Measurements from ENCODE around the gene RNF182. TPM values are rescaled to one million over a fixed set of nuclear protein-coding genes. Genes with fewer than 3 reads are reported as not detected.

RNF182 gene
- total and polyA plus RNA-seq, 2 donors (not counting 3 experiments of a cell fraction or from before 2014, with no cell fraction given), result 0.43 to 0.93 TPM

GRCh38 chr6:13916230-13916944 is 8.4 kb upstream of the RNF182 start:
- Histone ChIP-seq H4K20me1 (replicated peaks; ENCODE audit: control insufficient read depth, extremely low read depth, insufficient read depth, low read length) (no peaks in the 10 kb centered on the region), H2AFZ (ENCODE audit: low read depth, low read length) (no peak overlapping the region), H3K4me2 (ENCODE audit: insufficient read depth, low read length) (no peak overlapping the region), H3K9ac (replicated peaks; ENCODE audit: extremely low read depth, insufficient read depth, low read length) (no peak overlapping the region), H3K27ac (ENCODE audit: insufficient read depth, low read depth, low read length) (no peak overlapping the region), H3K36me3 (ENCODE audit: control insufficient read depth in 2 of 2, extremely low read depth in 1 of 2, insufficient read depth in 2 of 2, low read length in 2 of 2) (no peaks in the 10 kb centered on the region), H3K4me1 (ENCODE audit: control insufficient read depth, extremely low read depth, insufficient read depth, low read length) (peaks cover 6% of the 10 kb centered on the region), H3K9me1 (replicated peaks; ENCODE audit: control insufficient read depth, extremely low read depth, insufficient read depth, low read length) (no peaks in the 10 kb centered on the region), H3K27me3 (ENCODE audit: control insufficient read depth in 2 of 2, insufficient read depth in 2 of 2, low read length in 2 of 2) (peaks cover 8 to 11% of the 10 kb centered on the region in 2 experiments), H3K9me3 (replicated peaks; ENCODE audit: control insufficient read depth, insufficient read depth, low read length) (no peaks in the 10 kb centered on the region), H3K79me2 (ENCODE audit: control insufficient read depth, insufficient read depth, low read length) (no peaks in the 10 kb centered on the region), H3K4me3 (replicated peaks in 1 of 3; ENCODE audit: insufficient read depth in 1 of 3, low read depth in 1 of 3, low read length in 3 of 3) (no peak overlapping the region)
- no peak for TF ChIP-seq MYC (IDR thresholded peaks at IDR 0.05; ENCODE audit: low read depth, low read length)
- TF ChIP-seq EZH2 (IDR thresholded peaks at IDR 0.05; ENCODE audit: borderline replicate concordance, low read depth, low read length, severe bottlenecking), result no peak
- TF ChIP-seq GATA2 (IDR thresholded peaks at IDR 0.05; ENCODE audit: insufficient read depth, insufficient read length, low read depth, low read length), result no peak
- TF ChIP-seq POLR2AphosphoS5 (IDR thresholded peaks at IDR 0.05; ENCODE audit: insufficient read depth, low read depth, low read length), result no peak
- no peak for TF ChIP-seq FOS (IDR thresholded peaks at IDR 0.05; ENCODE audit: borderline replicate concordance, insufficient read depth, low read length)
- no peak for TF ChIP-seq JUN (IDR thresholded peaks at IDR 0.05; ENCODE audit: borderline replicate concordance, insufficient read depth, insufficient read length, low read depth)
- no peak for TF ChIP-seq MAX (IDR thresholded peaks at IDR 0.05; ENCODE audit: insufficient read depth, insufficient read length)
- TF ChIP-seq CTCF (IDR thresholded peaks at IDR 0.05; ENCODE audit: extremely low read depth in 1 of 2, insufficient read depth in 1 of 2, low read depth in 1 of 2, low read length in 2 of 2), result no peak
- no peak for TF ChIP-seq POLR2A (IDR thresholded peaks at IDR 0.05; ENCODE audit: low read depth, low read length)
- no peak for FAIRE-seq
- intact Hi-C loops (cut with micrococcal nuclease), result no loop called here
- DNase-seq (ENCODE audit: low read depth, low spot score), result no peak
- POLR2A ChIA-PET, result no interaction called here
- BruUV-seq (replicated peaks), result no TSS peak
- CTCF ChIA-PET, result interaction anchor here (1.5 to 5.2 kb wide), 2 partner anchors 8 to 151 kb away, joined by 6 to 70 read pairs; no protein-coding TSS in a partner anchor
- dilution Hi-C loops (cut with MboI; ENCODE audit: extremely low pct_ligation_motif_present, low sequenced_read_pairs), result no loop called here

Measured in endothelial cell of umbilical vein (primary cell).